ENCODE data around the gene LGR6.

The LGR6 gene

GRCh38 chr1:202234331-202235002, 40.9 kb downstream of the LGR6 start:
- no peak overlapping the region for H3K4me3 ChIP-seq (ENCODE audit: low read depth, low read length)
- POLR2A ChIA-PET = no interaction called here
- H3K9me3 ChIP-seq (ENCODE audit: control insufficient read depth, insufficient read depth, low read depth, low read length) = no peaks in the 10 kb centered on the region
- H3K36me3 ChIP-seq (ENCODE audit: control insufficient read depth in 2 of 2, insufficient read depth in 1 of 2, low read length in 2 of 2) = no peaks in the 10 kb centered on the region
- no peak overlapping the region for H3K27ac ChIP-seq (ENCODE audit: extremely low read depth, low read depth, low read length)
- CTCF ChIA-PET = interaction anchor here (1.1 to 4.7 kb wide), 5 partner anchors 9 to 82 kb away, joined by 4 to 35 read pairs (median 6); partner anchors contain the start of gene LGR6
- peaks cover 5% of the 10 kb centered on the region; the same call in 1 of the 2 replicates for H3K4me1 ChIP-seq (ENCODE audit: control insufficient read depth, insufficient read depth, low read length)
- TF ChIP-seq ZNF366 (tag by site-specific recombination; conservative IDR thresholded peaks at IDR 0.05) (peak; percentile 91), PRDM10 (tag by site-specific recombination; IDR thresholded peaks at IDR 0.05) (peak; percentile 63), ZNF558 (tag by site-specific recombination; IDR thresholded peaks at IDR 0.05) (no peak), ZNF404 (tag by site-specific recombination; IDR thresholded peaks at IDR 0.05) (0 out of 2 replicates have a peak, but pooled peaks have one; percentile 8), ZNF645 (tag by site-specific recombination; IDR thresholded peaks at IDR 0.05) (no peak), ZBTB21 (tag by site-specific recombination; IDR thresholded peaks at IDR 0.05) (peak; percentile 43; the same call in 1 of the 2 replicates), INSM2 (tag by site-specific recombination; IDR thresholded peaks at IDR 0.05) (no peak), ZNF530 (tag by site-specific recombination; IDR thresholded peaks at IDR 0.05; ENCODE audit: low read depth) (no peak), ZNF776 (tag by site-specific recombination; IDR thresholded peaks at IDR 0.05; ENCODE audit: borderline replicate concordance) (no peak), ZNF341 (tag by site-specific recombination; IDR thresholded peaks at IDR 0.05; ENCODE audit: low read depth) (peak; percentile 62; the same call in 1 of the 2 replicates), MYNN (tag by site-specific recombination; IDR thresholded peaks at IDR 0.05; ENCODE audit: borderline replicate concordance) (no peak), PATZ1 (tag by site-specific recombination; IDR thresholded peaks at IDR 0.05) (peak; percentile 61), ZNF639 (tag by site-specific recombination; IDR thresholded peaks at IDR 0.05) (0 out of 2 replicates have a peak, but pooled peaks have one; percentile 22), MZF1 (tag by site-specific recombination; IDR thresholded peaks at IDR 0.05; ENCODE audit: borderline replicate concordance) (peak; percentile 95; the same call in 1 of the 2 replicates), ZBTB17 (tag by site-specific recombination; IDR thresholded peaks at IDR 0.05) (peak; percentile 66), ZNF394 (tag by site-specific recombination; IDR thresholded peaks at IDR 0.05; ENCODE audit: borderline replicate concordance) (peak; percentile 16; the same call in 1 of the 2 replicates), ZEB2 (tag by site-specific recombination; IDR thresholded peaks at IDR 0.05) (peak; percentile 56; the same call in 1 of the 2 replicates)
- TF ChIP-seq, protein P1, sequence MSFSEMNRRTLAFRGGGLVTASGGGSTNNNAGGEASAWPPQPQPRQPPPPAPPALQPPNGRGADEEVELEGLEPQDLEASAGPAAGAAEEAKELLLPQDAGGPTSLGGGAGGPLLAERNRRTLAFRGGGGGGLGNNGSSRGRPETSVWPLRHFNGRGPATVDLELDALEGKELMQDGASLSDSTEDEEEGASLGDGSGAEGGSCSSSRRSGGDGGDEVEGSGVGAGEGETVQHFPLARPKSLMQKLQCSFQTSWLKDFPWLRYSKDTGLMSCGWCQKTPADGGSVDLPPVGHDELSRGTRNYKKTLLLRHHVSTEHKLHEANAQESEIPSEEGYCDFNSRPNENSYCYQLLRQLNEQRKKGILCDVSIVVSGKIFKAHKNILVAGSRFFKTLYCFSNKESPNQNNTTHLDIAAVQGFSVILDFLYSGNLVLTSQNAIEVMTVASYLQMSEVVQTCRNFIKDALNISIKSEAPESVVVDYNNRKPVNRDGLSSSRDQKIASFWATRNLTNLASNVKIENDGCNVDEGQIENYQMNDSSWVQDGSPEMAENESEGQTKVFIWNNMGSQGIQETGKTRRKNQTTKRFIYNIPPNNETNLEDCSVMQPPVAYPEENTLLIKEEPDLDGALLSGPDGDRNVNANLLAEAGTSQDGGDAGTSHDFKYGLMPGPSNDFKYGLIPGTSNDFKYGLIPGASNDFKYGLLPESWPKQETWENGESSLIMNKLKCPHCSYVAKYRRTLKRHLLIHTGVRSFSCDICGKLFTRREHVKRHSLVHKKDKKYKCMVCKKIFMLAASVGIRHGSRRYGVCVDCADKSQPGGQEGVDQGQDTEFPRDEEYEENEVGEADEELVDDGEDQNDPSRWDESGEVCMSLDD (tag by site-specific recombination; IDR thresholded peaks at IDR 0.05) = no peak
- TF ChIP-seq, protein P2, sequence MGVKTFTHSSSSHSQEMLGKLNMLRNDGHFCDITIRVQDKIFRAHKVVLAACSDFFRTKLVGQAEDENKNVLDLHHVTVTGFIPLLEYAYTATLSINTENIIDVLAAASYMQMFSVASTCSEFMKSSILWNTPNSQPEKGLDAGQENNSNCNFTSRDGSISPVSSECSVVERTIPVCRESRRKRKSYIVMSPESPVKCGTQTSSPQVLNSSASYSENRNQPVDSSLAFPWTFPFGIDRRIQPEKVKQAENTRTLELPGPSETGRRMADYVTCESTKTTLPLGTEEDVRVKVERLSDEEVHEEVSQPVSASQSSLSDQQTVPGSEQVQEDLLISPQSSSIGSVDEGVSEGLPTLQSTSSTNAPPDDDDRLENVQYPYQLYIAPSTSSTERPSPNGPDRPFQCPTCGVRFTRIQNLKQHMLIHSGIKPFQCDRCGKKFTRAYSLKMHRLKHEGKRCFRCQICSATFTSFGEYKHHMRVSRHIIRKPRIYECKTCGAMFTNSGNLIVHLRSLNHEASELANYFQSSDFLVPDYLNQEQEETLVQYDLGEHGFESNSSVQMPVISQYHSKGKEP (tag by site-specific recombination; IDR thresholded peaks at IDR 0.05) = peak; percentile 40; the same call in 1 of the 2 replicates
- TF ChIP-seq, protein P3, sequence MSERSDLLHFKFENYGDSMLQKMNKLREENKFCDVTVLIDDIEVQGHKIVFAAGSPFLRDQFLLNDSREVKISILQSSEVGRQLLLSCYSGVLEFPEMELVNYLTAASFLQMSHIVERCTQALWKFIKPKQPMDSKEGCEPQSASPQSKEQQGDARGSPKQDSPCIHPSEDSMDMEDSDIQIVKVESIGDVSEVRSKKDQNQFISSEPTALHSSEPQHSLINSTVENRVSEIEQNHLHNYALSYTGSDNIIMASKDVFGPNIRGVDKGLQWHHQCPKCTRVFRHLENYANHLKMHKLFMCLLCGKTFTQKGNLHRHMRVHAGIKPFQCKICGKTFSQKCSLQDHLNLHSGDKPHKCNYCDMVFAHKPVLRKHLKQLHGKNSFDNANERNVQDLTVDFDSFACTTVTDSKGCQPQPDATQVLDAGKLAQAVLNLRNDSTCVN (tag by site-specific recombination; optimal IDR thresholded peaks at IDR 0.05) = no peak
